ENCODE measurements around the gene ST6GALNAC5.

Gene ST6GALNAC5

GRCh38 chr1:77015748-77016341 lies 148.6 kb downstream of the ST6GALNAC5 start:
- DNase-seq, result no peak

- DNase-seq, result no peak
Observed at GRCh38 chr1:77016386-77016985, 149.2 kb downstream of the ST6GALNAC5 start.

GRCh38 chr1:77018311-77018710 lies 151.0 kb downstream of the ST6GALNAC5 start:
- no peak for DNase-seq

GRCh38 chr1:77018761-77019160 lies 151.5 kb downstream of the ST6GALNAC5 start:
- no peak for DNase-seq

- DNase-seq, result no peak
Observed at GRCh38 chr1:77021732-77022131, 154.5 kb downstream of the ST6GALNAC5 start.

GRCh38 chr1:77024500-77024899 lies 157.2 kb downstream of the ST6GALNAC5 start:
- DNase-seq, result no peak

- DNase-seq, result no peak
Observed at GRCh38 chr1:77025599-77025998, 158.3 kb downstream of the ST6GALNAC5 start.

GRCh38 chr1:77026135-77026534 lies 158.9 kb downstream of the ST6GALNAC5 start:
- no peak for DNase-seq

GRCh38 chr1:77026640-77027039 lies 159.4 kb downstream of the ST6GALNAC5 start:
- no peak for DNase-seq

- DNase-seq, result no peak
Observed at GRCh38 chr1:77027847-77028246, 160.6 kb downstream of the ST6GALNAC5 start.

- DNase-seq, result no peak
Observed at GRCh38 chr1:77030401-77031105, 163.3 kb downstream of the ST6GALNAC5 start.

GRCh38 chr1:77031106-77031662 lies 163.9 kb downstream of the ST6GALNAC5 start:
- peak; percentile 41 for DNase-seq

- DNase-seq, result peak; percentile 65
Observed at GRCh38 chr1:77036560-77036959, 169.3 kb downstream of the ST6GALNAC5 start.

GRCh38 chr1:77037038-77037437 lies 169.8 kb downstream of the ST6GALNAC5 start:
- no peak for DNase-seq

GRCh38 chr1:77038000-77038399 lies 170.7 kb downstream of the ST6GALNAC5 start:
- DNase-seq, result no peak

- no peak for DNase-seq
Observed at GRCh38 chr1:77039111-77039510, 171.8 kb downstream of the ST6GALNAC5 start.

- DNase-seq, result peak; percentile 99
Observed at GRCh38 chr1:77039739-77040138, 172.5 kb downstream of the ST6GALNAC5 start.

GRCh38 chr1:77040826-77041225 lies 173.5 kb downstream of the ST6GALNAC5 start:
- no peak for DNase-seq

- peak; percentile 37 for DNase-seq
Observed at GRCh38 chr1:77044133-77044849, 177.0 kb downstream of the ST6GALNAC5 start.

GRCh38 chr1:77047575-77047974 lies 180.3 kb downstream of the ST6GALNAC5 start:
- DNase-seq, result no peak

GRCh38 chr1:77047978-77048614 lies 180.8 kb downstream of the ST6GALNAC5 start:
- no peak for DNase-seq

- no peak for DNase-seq
Observed at GRCh38 chr1:77048615-77049005, 181.3 kb downstream of the ST6GALNAC5 start.

- no peak for DNase-seq
Observed at GRCh38 chr1:77051425-77051824, 184.1 kb downstream of the ST6GALNAC5 start.
